ENCODE data around the gene CFAP92.

DNA sequence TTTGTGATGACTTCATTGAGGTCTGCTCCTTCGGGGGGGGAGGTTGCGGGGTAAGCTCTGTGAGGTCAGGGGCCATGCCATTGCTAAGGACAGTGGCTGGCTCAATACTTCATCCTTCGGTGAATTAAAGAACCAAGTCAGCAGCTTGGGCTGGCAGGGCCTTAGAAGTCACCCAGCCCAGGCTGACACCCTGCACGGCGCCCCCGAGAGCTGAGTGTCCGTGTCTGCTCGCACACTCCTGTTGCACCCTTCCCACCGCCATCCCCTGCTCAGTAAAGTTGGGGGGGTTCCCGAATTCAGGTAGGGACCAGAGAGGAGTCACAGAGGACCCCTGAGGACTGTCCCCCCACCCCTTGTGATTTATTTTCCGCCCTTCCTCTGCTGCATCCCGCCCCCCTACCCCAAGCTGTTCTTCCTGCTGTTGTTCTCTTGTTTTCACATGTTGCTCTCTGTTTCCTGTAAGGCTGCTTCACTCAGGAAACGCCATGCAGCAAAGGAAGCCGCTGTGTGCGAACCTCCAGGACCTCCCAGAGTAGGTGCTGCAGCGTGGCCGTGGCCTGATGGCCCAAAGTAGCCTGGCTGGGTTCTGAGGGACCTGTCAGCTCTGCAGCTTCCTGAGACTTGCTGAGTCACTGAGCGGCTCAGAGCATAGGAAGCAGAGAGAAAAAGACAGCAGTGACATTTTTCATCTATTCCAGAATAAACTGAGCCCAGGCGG lies 21.7 kb upstream of the CFAP92 start:
- no peak for TF ChIP-seq TAF1 (conservative IDR thresholded peaks at IDR 0.05)
- TF ChIP-seq, protein P1, sequence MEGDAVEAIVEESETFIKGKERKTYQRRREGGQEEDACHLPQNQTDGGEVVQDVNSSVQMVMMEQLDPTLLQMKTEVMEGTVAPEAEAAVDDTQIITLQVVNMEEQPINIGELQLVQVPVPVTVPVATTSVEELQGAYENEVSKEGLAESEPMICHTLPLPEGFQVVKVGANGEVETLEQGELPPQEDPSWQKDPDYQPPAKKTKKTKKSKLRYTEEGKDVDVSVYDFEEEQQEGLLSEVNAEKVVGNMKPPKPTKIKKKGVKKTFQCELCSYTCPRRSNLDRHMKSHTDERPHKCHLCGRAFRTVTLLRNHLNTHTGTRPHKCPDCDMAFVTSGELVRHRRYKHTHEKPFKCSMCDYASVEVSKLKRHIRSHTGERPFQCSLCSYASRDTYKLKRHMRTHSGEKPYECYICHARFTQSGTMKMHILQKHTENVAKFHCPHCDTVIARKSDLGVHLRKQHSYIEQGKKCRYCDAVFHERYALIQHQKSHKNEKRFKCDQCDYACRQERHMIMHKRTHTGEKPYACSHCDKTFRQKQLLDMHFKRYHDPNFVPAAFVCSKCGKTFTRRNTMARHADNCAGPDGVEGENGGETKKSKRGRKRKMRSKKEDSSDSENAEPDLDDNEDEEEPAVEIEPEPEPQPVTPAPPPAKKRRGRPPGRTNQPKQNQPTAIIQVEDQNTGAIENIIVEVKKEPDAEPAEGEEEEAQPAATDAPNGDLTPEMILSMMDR (IDR thresholded peaks at IDR 0.05; ENCODE audit: low read depth, low read length, missing input control): no peak
- TF ChIP-seq, protein P2, sequence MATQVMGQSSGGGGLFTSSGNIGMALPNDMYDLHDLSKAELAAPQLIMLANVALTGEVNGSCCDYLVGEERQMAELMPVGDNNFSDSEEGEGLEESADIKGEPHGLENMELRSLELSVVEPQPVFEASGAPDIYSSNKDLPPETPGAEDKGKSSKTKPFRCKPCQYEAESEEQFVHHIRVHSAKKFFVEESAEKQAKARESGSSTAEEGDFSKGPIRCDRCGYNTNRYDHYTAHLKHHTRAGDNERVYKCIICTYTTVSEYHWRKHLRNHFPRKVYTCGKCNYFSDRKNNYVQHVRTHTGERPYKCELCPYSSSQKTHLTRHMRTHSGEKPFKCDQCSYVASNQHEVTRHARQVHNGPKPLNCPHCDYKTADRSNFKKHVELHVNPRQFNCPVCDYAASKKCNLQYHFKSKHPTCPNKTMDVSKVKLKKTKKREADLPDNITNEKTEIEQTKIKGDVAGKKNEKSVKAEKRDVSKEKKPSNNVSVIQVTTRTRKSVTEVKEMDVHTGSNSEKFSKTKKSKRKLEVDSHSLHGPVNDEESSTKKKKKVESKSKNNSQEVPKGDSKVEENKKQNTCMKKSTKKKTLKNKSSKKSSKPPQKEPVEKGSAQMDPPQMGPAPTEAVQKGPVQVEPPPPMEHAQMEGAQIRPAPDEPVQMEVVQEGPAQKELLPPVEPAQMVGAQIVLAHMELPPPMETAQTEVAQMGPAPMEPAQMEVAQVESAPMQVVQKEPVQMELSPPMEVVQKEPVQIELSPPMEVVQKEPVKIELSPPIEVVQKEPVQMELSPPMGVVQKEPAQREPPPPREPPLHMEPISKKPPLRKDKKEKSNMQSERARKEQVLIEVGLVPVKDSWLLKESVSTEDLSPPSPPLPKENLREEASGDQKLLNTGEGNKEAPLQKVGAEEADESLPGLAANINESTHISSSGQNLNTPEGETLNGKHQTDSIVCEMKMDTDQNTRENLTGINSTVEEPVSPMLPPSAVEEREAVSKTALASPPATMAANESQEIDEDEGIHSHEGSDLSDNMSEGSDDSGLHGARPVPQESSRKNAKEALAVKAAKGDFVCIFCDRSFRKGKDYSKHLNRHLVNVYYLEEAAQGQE (IDR thresholded peaks at IDR 0.05): no peak
- no peak for TF ChIP-seq ZBTB33 (IDR thresholded peaks at IDR 0.05)
- TF ChIP-seq RAD21 (IDR thresholded peaks at IDR 0.05): no peak
- TF ChIP-seq GABPA (IDR thresholded peaks at IDR 0.05 in 1 of 2, conservative IDR thresholded peaks at IDR 0.05 in 1 of 2): no peak
- TF ChIP-seq, protein P3, sequence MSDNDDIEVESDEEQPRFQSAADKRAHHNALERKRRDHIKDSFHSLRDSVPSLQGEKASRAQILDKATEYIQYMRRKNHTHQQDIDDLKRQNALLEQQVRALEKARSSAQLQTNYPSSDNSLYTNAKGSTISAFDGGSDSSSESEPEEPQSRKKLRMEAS (IDR thresholded peaks at IDR 0.05): no peak
- TF ChIP-seq EGR1 (IDR thresholded peaks at IDR 0.05; ENCODE audit: low read depth in 2 of 2): no peak

Measured in liver (tissue), 3 donors.